Liver (tissue), 3 donors: ENCODE results near the gene FBXO7.

ENCODE experiments used
- EGR1 ChIP-seq, 2 donors: IDR thresholded peaks; 2 replicates each; pipeline ENCODE4 v1.6.1; 2016 to 2018; ENCODE audit warnings: antibody characterized with exemption in 2 of 2, low read depth in 2 of 2
- GABPA ChIP-seq, 2 donors: IDR thresholded peaks in 1 of 2; conservative IDR thresholded peaks in 1 of 2; 2 replicates each; pipeline ENCODE4 v1.6.1; 2016; ENCODE audit warnings: antibody characterized with exemption in 2 of 2, mild to moderate bottlenecking in 1 of 2, moderate library complexity in 1 of 2
- HNF4A ChIP-seq, 2 donors: conservative IDR thresholded peaks; 2 replicates each; pipeline ENCODE4 v1.6.1; 2016; ENCODE audit warnings: antibody characterized with exemption in 2 of 2, mild to moderate bottlenecking in 2 of 2
- HNF4G ChIP-seq: IDR thresholded peaks from 2 replicates; pipeline ENCODE4 v1.6.1; 2016; ENCODE audit warnings: antibody characterized with exemption
- JUND ChIP-seq, 2 donors: IDR thresholded peaks; 2 replicates each; pipeline ENCODE4 v1.6.1; 2016; ENCODE audit warnings: antibody characterized with exemption in 2 of 2
- REST ChIP-seq: IDR thresholded peaks from 2 replicates; pipeline ENCODE4 v1.6.1; 2016; ENCODE audit warnings: antibody characterized with exemption, mild to moderate bottlenecking
- RXRA ChIP-seq, 2 donors: IDR thresholded peaks; 2 replicates each; pipeline ENCODE4 v1.6.1; 2017 to 2018; ENCODE audit warnings: antibody characterized with exemption in 2 of 2, mild to moderate bottlenecking in 1 of 2
- TF ChIP-seq, protein P1 (sequence below): fragments of 150-350 bp; IDR thresholded peaks from 2 replicates; pipeline ENCODE4 v1.5.1; 2017; ENCODE audit warnings: improper control_type of control experiment, low read depth, low read length; ENCODE audit not compliant: missing input control
- TF ChIP-seq, protein P2 (sequence below): IDR thresholded peaks from 2 replicates; pipeline ENCODE4 v1.6.1; 2016; ENCODE audit warnings: antibody characterized with exemption
- TF ChIP-seq, protein P3 (sequence below): IDR thresholded peaks from 2 replicates; pipeline ENCODE4 v1.6.1; 2016; ENCODE audit warnings: antibody characterized with exemption
- donor health status: healthy.
- donor health status: healthy.

- TF ChIP-seq JUND (IDR thresholded peaks at IDR 0.05) = no peak
- TF ChIP-seq, protein P1, sequence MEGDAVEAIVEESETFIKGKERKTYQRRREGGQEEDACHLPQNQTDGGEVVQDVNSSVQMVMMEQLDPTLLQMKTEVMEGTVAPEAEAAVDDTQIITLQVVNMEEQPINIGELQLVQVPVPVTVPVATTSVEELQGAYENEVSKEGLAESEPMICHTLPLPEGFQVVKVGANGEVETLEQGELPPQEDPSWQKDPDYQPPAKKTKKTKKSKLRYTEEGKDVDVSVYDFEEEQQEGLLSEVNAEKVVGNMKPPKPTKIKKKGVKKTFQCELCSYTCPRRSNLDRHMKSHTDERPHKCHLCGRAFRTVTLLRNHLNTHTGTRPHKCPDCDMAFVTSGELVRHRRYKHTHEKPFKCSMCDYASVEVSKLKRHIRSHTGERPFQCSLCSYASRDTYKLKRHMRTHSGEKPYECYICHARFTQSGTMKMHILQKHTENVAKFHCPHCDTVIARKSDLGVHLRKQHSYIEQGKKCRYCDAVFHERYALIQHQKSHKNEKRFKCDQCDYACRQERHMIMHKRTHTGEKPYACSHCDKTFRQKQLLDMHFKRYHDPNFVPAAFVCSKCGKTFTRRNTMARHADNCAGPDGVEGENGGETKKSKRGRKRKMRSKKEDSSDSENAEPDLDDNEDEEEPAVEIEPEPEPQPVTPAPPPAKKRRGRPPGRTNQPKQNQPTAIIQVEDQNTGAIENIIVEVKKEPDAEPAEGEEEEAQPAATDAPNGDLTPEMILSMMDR = no peak
- TF ChIP-seq, protein P2, sequence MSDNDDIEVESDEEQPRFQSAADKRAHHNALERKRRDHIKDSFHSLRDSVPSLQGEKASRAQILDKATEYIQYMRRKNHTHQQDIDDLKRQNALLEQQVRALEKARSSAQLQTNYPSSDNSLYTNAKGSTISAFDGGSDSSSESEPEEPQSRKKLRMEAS = no peak
- TF ChIP-seq REST = no peak
- peak in 1 of 2 donors; percentile 9 for TF ChIP-seq RXRA (IDR thresholded peaks at IDR 0.05)
- TF ChIP-seq HNF4A (conservative IDR thresholded peaks at IDR 0.05) = no peak
- TF ChIP-seq GABPA (IDR thresholded peaks at IDR 0.05 in 1 of 2, conservative IDR thresholded peaks at IDR 0.05 in 1 of 2) = no peak
- TF ChIP-seq HNF4G = no peak
- no peak for TF ChIP-seq EGR1 (IDR thresholded peaks at IDR 0.05; ENCODE audit: low read depth in 2 of 2)
- TF ChIP-seq, protein P3, sequence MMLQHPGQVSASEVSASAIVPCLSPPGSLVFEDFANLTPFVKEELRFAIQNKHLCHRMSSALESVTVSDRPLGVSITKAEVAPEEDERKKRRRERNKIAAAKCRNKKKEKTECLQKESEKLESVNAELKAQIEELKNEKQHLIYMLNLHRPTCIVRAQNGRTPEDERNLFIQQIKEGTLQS = no peak
These were observed 71.9 kb downstream of the FBXO7 start for GRCh38 chr22:32546496-32546895.
